Bronchial epithelial cell (primary cell): ENCODE measurements around the gene CFAP107. TPM values are rescaled to one million over a fixed set of nuclear protein-coding genes. Genes with fewer than 3 reads are reported as not detected.

Source experiments
- DNase-seq: peaks from one replicate; pipeline ENCODE4 v3.0.0-alpha.2; 2010; ENCODE audit warnings: low read depth
- FAIRE-seq: peaks from 2 replicates; lab custom pipeline; 2011; peaks lifted over from hg19 to GRCh38; lab: Jason Lieb, UNC
- H3K27me3 ChIP-seq: 2 replicates; pipeline ENCODE4 v1.5.1; 2011; ENCODE audit warnings: low read length; ENCODE audit not compliant: control insufficient read depth, insufficient read depth
- H3K36me3 ChIP-seq: 2 replicates; pipeline ENCODE4 v1.5.1; 2011; ENCODE audit warnings: low read length; ENCODE audit not compliant: control insufficient read depth, insufficient read depth
- H3K4me3 ChIP-seq: 2 replicates; pipeline ENCODE4 v1.5.1; 2011; ENCODE audit warnings: mild to moderate bottlenecking, low read depth, low read length, control low read depth
- total RNA-seq: library from RNA; depleted of rRNA; stranded (reverse); fragments of >200 nt; gene quantifications from 2 replicates; pipeline ENCODE4 v1.2.1, GENCODE V29; 2014
- TF ChIP-seq, protein P1 (sequence below): IDR thresholded peaks from 2 replicates; pipeline ENCODE4 v1.5.1; 2011; ENCODE audit warnings: mild to moderate bottlenecking, moderate library complexity, low read length, control low read depth, inconsistent platforms; ENCODE audit not compliant: insufficient read depth, severe bottlenecking

The CFAP107 gene
- total RNA-seq, 1 donor from 2014 or later = not detected

DNA sequence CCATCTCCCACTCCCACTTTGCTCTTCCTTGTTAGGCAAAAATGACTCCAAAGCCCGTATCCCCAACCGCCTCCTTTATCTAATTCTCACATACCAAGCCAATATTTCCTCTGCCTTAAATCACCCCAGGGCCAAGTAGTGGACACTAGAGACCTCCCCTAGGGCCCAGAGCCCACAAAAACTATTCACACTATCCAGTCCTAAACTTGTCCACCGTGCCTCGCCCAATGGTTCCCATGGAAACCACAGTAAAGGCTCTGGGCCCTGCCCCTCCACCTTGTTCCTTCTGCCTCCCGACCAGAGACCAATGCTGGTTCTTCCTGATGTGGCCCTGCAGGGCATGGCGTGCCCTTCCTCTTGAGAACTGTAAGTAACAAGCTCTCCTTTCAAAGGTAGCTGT, 11.8 kb downstream of the CFAP107 start:
- TF ChIP-seq, protein P1, sequence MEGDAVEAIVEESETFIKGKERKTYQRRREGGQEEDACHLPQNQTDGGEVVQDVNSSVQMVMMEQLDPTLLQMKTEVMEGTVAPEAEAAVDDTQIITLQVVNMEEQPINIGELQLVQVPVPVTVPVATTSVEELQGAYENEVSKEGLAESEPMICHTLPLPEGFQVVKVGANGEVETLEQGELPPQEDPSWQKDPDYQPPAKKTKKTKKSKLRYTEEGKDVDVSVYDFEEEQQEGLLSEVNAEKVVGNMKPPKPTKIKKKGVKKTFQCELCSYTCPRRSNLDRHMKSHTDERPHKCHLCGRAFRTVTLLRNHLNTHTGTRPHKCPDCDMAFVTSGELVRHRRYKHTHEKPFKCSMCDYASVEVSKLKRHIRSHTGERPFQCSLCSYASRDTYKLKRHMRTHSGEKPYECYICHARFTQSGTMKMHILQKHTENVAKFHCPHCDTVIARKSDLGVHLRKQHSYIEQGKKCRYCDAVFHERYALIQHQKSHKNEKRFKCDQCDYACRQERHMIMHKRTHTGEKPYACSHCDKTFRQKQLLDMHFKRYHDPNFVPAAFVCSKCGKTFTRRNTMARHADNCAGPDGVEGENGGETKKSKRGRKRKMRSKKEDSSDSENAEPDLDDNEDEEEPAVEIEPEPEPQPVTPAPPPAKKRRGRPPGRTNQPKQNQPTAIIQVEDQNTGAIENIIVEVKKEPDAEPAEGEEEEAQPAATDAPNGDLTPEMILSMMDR = no peak
- DNase-seq (no peak), FAIRE-seq (no peak)
- Histone ChIP-seq H3K36me3 (no peaks in the 10 kb centered on the region), H3K27me3 (no peaks in the 10 kb centered on the region), H3K4me3 (no peak overlapping the region)

DNA sequence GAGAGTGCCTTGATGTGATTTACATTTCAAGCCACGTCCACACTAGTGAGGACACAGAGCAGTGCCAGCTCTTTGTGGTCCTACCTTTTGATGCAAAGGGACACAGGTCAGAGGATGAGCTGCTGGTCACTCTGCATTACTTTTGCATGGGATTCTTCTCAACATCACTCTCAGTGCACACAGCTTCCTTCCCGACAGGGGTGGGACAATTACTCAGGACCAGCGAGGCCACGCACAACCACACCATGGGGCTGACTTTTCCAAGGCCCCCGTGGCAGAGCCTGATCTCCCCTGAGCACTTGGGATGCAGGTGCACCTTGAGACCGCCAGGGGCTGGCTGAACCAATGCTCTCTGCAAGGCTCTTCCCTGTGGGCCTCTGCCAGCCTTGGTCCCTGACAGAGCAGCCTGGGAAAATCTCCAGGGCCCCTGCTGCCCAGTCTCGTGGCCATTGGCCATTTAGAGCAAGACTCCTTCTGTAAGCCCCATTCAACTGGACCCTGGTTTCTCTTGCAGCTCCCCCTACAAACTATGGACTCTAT, 14.3 kb downstream of the CFAP107 start:
- H3K36me3 ChIP-seq = no peaks in the 10 kb centered on the region
- no peak overlapping the region for H3K4me3 ChIP-seq
- DNase-seq = no peak
- H3K27me3 ChIP-seq = no peaks in the 10 kb centered on the region
- TF ChIP-seq, protein P1 = no peak
- peak; percentile 68 for FAIRE-seq

DNA sequence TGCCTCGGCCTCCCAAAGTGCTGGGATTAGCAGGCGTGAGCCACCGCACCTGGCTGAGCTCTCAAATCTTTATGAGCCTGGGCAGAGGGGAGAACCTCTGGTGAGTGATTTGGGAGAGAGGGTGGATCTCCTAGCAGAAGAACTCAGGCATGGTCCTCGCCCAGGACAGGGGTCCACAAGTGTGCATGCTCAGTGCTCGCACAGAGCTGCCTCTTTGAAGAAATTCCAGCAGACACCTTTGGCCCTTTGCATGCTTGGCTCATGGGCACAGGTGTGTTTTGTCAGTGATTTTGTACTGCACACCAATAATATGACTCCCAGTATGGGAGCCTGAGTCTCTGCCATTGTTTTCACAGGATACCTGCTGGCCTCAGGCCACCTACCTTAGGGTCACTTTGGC, 15.8 kb downstream of the CFAP107 start:
- no peak for FAIRE-seq
- TF ChIP-seq, protein P1 = no peak
- no peak for DNase-seq
- no peaks in the 10 kb centered on the region for H3K27me3 ChIP-seq
- no peaks in the 10 kb centered on the region for H3K36me3 ChIP-seq
- no peak overlapping the region for H3K4me3 ChIP-seq

DNA sequence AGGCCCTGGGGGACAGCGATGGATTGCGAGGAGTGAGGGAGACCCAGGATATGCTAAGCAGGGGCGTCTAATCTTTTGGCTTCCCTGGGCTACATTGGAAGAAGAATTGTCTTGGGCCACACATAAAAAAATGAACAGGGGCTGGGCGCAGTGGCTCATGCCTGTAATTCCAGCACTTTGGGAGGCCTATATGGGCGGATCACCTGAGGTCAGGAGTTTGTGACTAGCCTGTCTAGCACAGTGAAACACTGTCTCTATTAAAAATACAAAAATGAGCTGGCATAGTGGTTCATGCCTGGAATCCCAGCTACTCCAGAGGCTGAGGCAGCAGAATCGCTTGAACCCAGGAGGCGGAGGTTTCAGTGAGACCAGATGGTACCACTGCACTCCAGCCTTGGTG, 16.8 kb downstream of the CFAP107 start:
- Histone ChIP-seq H3K36me3 (no peaks in the 10 kb centered on the region), H3K27me3 (no peaks in the 10 kb centered on the region), H3K4me3 (no peak overlapping the region)
- FAIRE-seq (no peak), DNase-seq (no peak)
- TF ChIP-seq, protein P1 = no peak

DNA sequence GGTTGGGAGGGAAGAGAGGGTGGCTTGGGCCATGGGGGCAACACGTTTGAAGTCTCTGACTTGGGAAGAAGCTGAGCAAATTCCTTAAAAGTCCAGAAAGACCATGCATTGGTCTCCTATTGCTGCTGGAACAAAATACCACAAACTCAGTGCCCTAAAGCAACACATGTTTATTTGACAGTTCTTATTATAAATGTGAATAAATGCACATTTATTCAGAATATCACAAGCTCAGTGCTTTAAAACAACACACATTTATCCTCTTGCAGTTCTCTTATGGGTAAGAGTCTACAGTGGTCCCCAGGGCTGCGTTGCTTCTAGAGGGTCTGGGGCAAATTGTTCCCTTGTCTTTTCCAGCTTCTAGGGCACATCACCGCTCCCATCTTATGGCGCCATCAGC, 17.5 kb downstream of the CFAP107 start:
- Histone ChIP-seq H3K4me3 (no peak overlapping the region), H3K27me3 (no peaks in the 10 kb centered on the region), H3K36me3 (no peaks in the 10 kb centered on the region)
- DNase-seq = no peak
- TF ChIP-seq, protein P1 = no peak
- no peak for FAIRE-seq

DNA sequence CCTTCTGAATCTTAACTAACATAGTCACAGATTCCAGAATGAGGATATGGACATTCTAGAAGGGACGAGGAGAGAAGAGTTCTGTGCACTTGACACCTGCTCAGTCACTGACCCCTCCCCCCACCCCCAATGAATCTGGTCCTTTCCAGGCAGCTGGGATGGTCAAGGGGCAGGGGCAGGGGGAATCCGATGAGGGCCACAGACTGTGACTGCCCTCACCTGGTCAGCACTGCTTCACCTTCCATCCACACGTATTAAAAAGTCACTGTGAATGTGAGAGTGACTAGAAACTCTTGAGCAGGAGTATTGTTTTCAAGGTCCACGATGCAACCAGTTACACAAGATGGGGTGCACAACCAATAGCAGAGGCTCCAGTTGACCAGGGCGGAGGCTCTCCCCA, 18.0 kb downstream of the CFAP107 start:
- DNase-seq (no peak), FAIRE-seq (no peak)
- TF ChIP-seq, protein P1 = no peak
- Histone ChIP-seq H3K27me3 (no peaks in the 10 kb centered on the region), H3K36me3 (no peaks in the 10 kb centered on the region), H3K4me3 (no peak overlapping the region)
